ENCODE measurements around the gene SNRK.

Gene SNRK

DNA sequence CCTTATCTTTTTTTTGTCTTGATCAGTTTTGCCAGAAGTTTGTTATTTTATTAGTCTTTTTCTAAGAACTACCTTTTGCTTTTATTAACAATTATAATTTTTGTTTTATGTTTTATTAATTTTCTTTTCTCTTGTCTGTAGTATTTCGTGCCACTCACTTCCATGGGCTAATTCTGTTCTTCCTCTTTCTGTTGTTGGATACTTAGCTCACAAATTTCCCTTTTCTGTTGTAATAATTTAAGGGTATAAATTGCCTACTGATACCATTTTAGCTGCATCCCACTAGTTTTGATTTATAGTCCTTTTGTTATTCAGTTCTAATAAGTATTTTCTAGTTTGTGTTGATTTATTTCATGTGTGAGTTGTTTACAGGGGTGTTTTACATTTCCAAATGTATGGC lies 48.6 kb downstream of the SNRK start:
- no peaks in the 10 kb centered on the region for H3K4me1 ChIP-seq (ENCODE audit: insufficient read depth, low read length)
- H2AFZ ChIP-seq (ENCODE audit: low read depth, low read length): no peak overlapping the region
- TF ChIP-seq EZH2 (IDR thresholded peaks at IDR 0.05; ENCODE audit: borderline replicate concordance, low read depth, low read length, severe bottlenecking): no peak
- TF ChIP-seq, protein P1, sequence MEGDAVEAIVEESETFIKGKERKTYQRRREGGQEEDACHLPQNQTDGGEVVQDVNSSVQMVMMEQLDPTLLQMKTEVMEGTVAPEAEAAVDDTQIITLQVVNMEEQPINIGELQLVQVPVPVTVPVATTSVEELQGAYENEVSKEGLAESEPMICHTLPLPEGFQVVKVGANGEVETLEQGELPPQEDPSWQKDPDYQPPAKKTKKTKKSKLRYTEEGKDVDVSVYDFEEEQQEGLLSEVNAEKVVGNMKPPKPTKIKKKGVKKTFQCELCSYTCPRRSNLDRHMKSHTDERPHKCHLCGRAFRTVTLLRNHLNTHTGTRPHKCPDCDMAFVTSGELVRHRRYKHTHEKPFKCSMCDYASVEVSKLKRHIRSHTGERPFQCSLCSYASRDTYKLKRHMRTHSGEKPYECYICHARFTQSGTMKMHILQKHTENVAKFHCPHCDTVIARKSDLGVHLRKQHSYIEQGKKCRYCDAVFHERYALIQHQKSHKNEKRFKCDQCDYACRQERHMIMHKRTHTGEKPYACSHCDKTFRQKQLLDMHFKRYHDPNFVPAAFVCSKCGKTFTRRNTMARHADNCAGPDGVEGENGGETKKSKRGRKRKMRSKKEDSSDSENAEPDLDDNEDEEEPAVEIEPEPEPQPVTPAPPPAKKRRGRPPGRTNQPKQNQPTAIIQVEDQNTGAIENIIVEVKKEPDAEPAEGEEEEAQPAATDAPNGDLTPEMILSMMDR (IDR thresholded peaks at IDR 0.05; ENCODE audit: borderline replicate concordance, extremely low read depth, low read length, poor library complexity, severe bottlenecking): no peak
- peaks cover 81% of the 10 kb centered on the region for H3K36me3 ChIP-seq (ENCODE audit: insufficient read depth, low read length)
- H3K79me2 ChIP-seq (ENCODE audit: insufficient read depth, low read length): peaks cover 50% of the 10 kb centered on the region
- H3K4me3 ChIP-seq (ENCODE audit: low read depth in 1 of 2, low read length in 2 of 2): no peak overlapping the region
- H3K27ac ChIP-seq (ENCODE audit: low read length): no peak overlapping the region
- H3K9ac ChIP-seq (ENCODE audit: low read depth, low read length): no peak overlapping the region
- ATAC-seq (ENCODE audit: insufficient read depth, low read depth) (no peak), DNase-seq (no peak)
- H3K27me3 ChIP-seq (ENCODE audit: insufficient read depth, low read length, poor library complexity): no peaks in the 10 kb centered on the region
- H3K9me3 ChIP-seq (ENCODE audit: insufficient read depth, low read length, severe bottlenecking): peaks cover 43% of the 10 kb centered on the region
- no peak overlapping the region for H3K4me2 ChIP-seq (ENCODE audit: insufficient read depth, low read length)
- no peaks in the 10 kb centered on the region for H4K20me1 ChIP-seq (ENCODE audit: insufficient read depth, low read length)

DNA sequence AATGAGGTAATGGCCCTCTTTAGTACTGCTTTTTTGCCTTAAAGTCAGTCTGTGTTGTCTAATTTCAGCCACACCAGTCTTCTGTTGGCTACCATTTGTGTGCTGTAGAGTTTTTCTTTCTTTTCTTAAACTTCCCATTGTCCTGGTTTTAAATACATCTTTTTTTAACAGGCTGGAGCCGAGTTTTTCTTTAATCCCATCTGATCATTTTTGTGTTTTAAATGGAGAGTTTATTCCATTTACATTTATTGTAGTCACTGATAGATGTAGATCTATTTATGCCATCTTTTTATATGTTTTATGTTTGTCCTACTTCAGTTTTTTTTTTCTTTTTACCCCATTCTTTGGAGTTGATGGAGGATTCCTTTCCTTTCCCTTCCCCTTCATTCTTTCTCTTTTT lies 49.5 kb downstream of the SNRK start:
- Histone ChIP-seq H3K4me2 (ENCODE audit: insufficient read depth, low read length) (no peak overlapping the region), H3K9ac (ENCODE audit: low read depth, low read length) (no peak overlapping the region), H3K4me1 (ENCODE audit: insufficient read depth, low read length) (no peaks in the 10 kb centered on the region), H3K27ac (ENCODE audit: low read length) (no peak overlapping the region), H3K36me3 (ENCODE audit: insufficient read depth, low read length) (peaks cover 89% of the 10 kb centered on the region), H4K20me1 (ENCODE audit: insufficient read depth, low read length) (0 out of 2 replicates have a peak, but pooled peaks cover 3% of the 10 kb centered on the region), H3K4me3 (ENCODE audit: low read depth in 1 of 2, low read length in 2 of 2) (no peak overlapping the region), H3K27me3 (ENCODE audit: insufficient read depth, low read length, poor library complexity) (no peaks in the 10 kb centered on the region), H3K79me2 (ENCODE audit: insufficient read depth, low read length) (peaks cover 48% of the 10 kb centered on the region), H2AFZ (ENCODE audit: low read depth, low read length) (no peak overlapping the region), H3K9me3 (ENCODE audit: insufficient read depth, low read length, severe bottlenecking) (peaks cover 43% of the 10 kb centered on the region)
- no peak for ATAC-seq (ENCODE audit: insufficient read depth, low read depth)
- TF ChIP-seq, protein P1 (IDR thresholded peaks at IDR 0.05; ENCODE audit: borderline replicate concordance, extremely low read depth, low read length, poor library complexity, severe bottlenecking): no peak
- DNase-seq: no peak

DNA sequence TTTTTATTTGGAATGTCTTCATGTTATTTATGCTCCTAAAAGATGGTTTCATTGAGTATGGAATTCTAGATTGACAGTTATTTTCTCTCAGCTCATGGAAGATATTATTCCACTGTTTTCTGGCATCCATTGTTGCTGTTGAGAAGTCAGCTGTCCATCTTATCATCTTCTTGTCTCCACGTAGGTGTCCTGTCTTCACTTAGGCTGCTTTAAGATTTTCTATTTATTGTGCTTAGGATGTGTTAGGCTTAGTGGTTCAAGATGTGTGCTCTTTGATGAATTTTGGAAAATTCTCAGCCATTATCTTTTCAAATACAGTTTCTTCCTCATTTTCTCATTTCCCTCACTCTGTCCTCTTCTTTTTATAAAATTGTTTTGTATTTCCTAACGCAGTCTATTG lies 52.0 kb downstream of the SNRK start:
- H3K36me3 ChIP-seq (ENCODE audit: insufficient read depth, low read length): peaks cover 94% of the 10 kb centered on the region
- no peaks in the 10 kb centered on the region for H3K27me3 ChIP-seq (ENCODE audit: insufficient read depth, low read length, poor library complexity)
- TF ChIP-seq EZH2 (IDR thresholded peaks at IDR 0.05; ENCODE audit: borderline replicate concordance, low read depth, low read length, severe bottlenecking): no peak
- TF ChIP-seq, protein P1 (IDR thresholded peaks at IDR 0.05; ENCODE audit: borderline replicate concordance, extremely low read depth, low read length, poor library complexity, severe bottlenecking): no peak
- H4K20me1 ChIP-seq (ENCODE audit: insufficient read depth, low read length): 0 out of 2 replicates have a peak, but pooled peaks cover 3% of the 10 kb centered on the region
- H3K4me3 ChIP-seq (ENCODE audit: low read depth in 1 of 2, low read length in 2 of 2): no peak overlapping the region
- H3K9ac ChIP-seq (ENCODE audit: low read depth, low read length): no peak overlapping the region
- peaks cover 29% of the 10 kb centered on the region for H3K79me2 ChIP-seq (ENCODE audit: insufficient read depth, low read length)
- no peak overlapping the region for H2AFZ ChIP-seq (ENCODE audit: low read depth, low read length)
- no peak overlapping the region for H3K27ac ChIP-seq (ENCODE audit: low read length)
- DNase-seq (no peak), ATAC-seq (ENCODE audit: insufficient read depth, low read depth) (no peak)
- H3K4me2 ChIP-seq (ENCODE audit: insufficient read depth, low read length): no peak overlapping the region
- H3K4me1 ChIP-seq (ENCODE audit: insufficient read depth, low read length): peaks cover 2% of the 10 kb centered on the region; the same call in 1 of the 2 replicates
- H3K9me3 ChIP-seq (ENCODE audit: insufficient read depth, low read length, severe bottlenecking): peaks cover 43% of the 10 kb centered on the region

DNA sequence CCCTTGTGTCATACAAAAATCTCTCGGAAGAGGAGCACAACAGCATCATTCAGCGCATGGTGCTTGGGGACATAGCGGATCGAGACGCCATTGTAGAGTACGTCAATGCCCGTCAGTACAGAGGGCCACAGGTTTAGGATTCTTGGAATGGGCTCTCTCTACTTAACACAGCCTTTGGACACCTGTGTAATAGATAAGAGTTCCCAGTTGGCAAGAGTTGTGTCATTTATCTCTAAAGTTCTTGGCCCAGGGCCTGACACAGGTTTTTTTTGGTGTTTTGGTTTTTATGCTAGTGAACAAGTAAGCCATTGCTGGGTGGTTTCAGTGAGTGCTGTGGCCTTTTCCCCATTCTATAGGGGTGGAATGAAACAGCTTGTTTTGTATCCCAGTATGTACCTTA lies 54.1 kb downstream of the SNRK start:
- TF ChIP-seq EZH2 (IDR thresholded peaks at IDR 0.05; ENCODE audit: borderline replicate concordance, low read depth, low read length, severe bottlenecking): no peak
- TF ChIP-seq, protein P1 (IDR thresholded peaks at IDR 0.05; ENCODE audit: borderline replicate concordance, extremely low read depth, low read length, poor library complexity, severe bottlenecking): no peak
- ATAC-seq (ENCODE audit: insufficient read depth, low read depth) (no peak), DNase-seq (no peak)
- H4K20me1 ChIP-seq (ENCODE audit: insufficient read depth, low read length): 0 out of 2 replicates have a peak, but pooled peaks cover 3% of the 10 kb centered on the region
- peaks cover 21% of the 10 kb centered on the region for H3K4me1 ChIP-seq (ENCODE audit: insufficient read depth, low read length)
- no peak overlapping the region for H3K4me3 ChIP-seq (ENCODE audit: low read depth in 1 of 2, low read length in 2 of 2)
- no peak overlapping the region for H3K4me2 ChIP-seq (ENCODE audit: insufficient read depth, low read length)
- H3K27ac ChIP-seq (ENCODE audit: low read length): no peak overlapping the region
- H2AFZ ChIP-seq (ENCODE audit: low read depth, low read length): no peak overlapping the region
- peaks cover 27% of the 10 kb centered on the region for H3K79me2 ChIP-seq (ENCODE audit: insufficient read depth, low read length)
- peaks cover 95% of the 10 kb centered on the region for H3K36me3 ChIP-seq (ENCODE audit: insufficient read depth, low read length)
- no peaks in the 10 kb centered on the region for H3K27me3 ChIP-seq (ENCODE audit: insufficient read depth, low read length, poor library complexity)
- peaks cover 32% of the 10 kb centered on the region for H3K9me3 ChIP-seq (ENCODE audit: insufficient read depth, low read length, severe bottlenecking)
- no peak overlapping the region for H3K9ac ChIP-seq (ENCODE audit: low read depth, low read length)

Data from DND-41 (cell line).